Progenitor cell of endocrine pancreas (in vitro differentiated cells): Measurements from ENCODE around the gene EPS8. TPM values are rescaled to one million over a fixed set of nuclear protein-coding genes. Genes with fewer than 3 reads are reported as not detected.

Source experiments
- DNase-seq: peaks from one replicate; pipeline ENCODE4 v3.0.0; 2021; ENCODE audit warnings: low spot score; ENCODE audit not compliant: unreplicated experiment
- H3K27ac Mint-ChIP-seq: 2 replicates; pipeline ENCODE4 v1.8.0; 2021; ENCODE audit warnings: mild to moderate bottlenecking, moderate library complexity, mixed read lengths
- H3K27me3 Mint-ChIP-seq: 2 replicates; pipeline ENCODE4 v1.8.0; 2021; ENCODE audit warnings: mixed read lengths
- H3K36me3 Mint-ChIP-seq: 2 replicates; pipeline ENCODE4 v1.8.0; 2022; ENCODE audit warnings: mixed read lengths; ENCODE audit not compliant: insufficient read depth
- H3K4me1 Mint-ChIP-seq: 2 replicates; pipeline ENCODE4 v1.8.0; 2021; ENCODE audit warnings: low read depth, mixed read lengths
- H3K4me3 Mint-ChIP-seq: 2 replicates; pipeline ENCODE4 v1.8.0; 2021; ENCODE audit warnings: low read depth, mild to moderate bottlenecking, moderate library complexity, mixed read lengths
- H3K9me3 Mint-ChIP-seq: 2 replicates; pipeline ENCODE4 v1.8.0; 2021; ENCODE audit warnings: low read depth, mixed read lengths
- total RNA-seq: library from RNA; stranded (reverse); gene quantifications from 2 replicates; pipeline ENCODE4 v1.2.1, GENCODE V29; 2021
- TF ChIP-seq, protein P1 (sequence below): fragments of 200-600 bp; sonication (generic); IDR thresholded peaks from one replicate; pipeline ENCODE4 v1.5.0; 2021; ENCODE audit warnings: antibody characterized with exemption, mild to moderate bottlenecking; ENCODE audit not compliant: unreplicated experiment

The EPS8 gene
- total RNA-seq, 1 donor from 2014 or later, result 23.2 TPM

- no peaks in the 10 kb centered on the region for H3K36me3 Mint-ChIP-seq
- no peak overlapping the region for H3K4me3 Mint-ChIP-seq
- peaks cover 3% of the 10 kb centered on the region for H3K4me1 Mint-ChIP-seq
- TF ChIP-seq, protein P1, sequence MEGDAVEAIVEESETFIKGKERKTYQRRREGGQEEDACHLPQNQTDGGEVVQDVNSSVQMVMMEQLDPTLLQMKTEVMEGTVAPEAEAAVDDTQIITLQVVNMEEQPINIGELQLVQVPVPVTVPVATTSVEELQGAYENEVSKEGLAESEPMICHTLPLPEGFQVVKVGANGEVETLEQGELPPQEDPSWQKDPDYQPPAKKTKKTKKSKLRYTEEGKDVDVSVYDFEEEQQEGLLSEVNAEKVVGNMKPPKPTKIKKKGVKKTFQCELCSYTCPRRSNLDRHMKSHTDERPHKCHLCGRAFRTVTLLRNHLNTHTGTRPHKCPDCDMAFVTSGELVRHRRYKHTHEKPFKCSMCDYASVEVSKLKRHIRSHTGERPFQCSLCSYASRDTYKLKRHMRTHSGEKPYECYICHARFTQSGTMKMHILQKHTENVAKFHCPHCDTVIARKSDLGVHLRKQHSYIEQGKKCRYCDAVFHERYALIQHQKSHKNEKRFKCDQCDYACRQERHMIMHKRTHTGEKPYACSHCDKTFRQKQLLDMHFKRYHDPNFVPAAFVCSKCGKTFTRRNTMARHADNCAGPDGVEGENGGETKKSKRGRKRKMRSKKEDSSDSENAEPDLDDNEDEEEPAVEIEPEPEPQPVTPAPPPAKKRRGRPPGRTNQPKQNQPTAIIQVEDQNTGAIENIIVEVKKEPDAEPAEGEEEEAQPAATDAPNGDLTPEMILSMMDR, result no peak
- no peak for DNase-seq
- H3K27me3 Mint-ChIP-seq, result no peaks in the 10 kb centered on the region
- H3K9me3 Mint-ChIP-seq, result no peaks in the 10 kb centered on the region
- H3K27ac Mint-ChIP-seq, result no peak overlapping the region
Measured at GRCh38 chr12:15684896-15685658, 104.1 kb downstream of the EPS8 start.

- Mint-ChIP-seq H3K9me3 (no peaks in the 10 kb centered on the region), H3K4me1 (no peaks in the 10 kb centered on the region), H3K36me3 (no peaks in the 10 kb centered on the region), H3K4me3 (no peak overlapping the region), H3K27me3 (no peaks in the 10 kb centered on the region), H3K27ac (no peak overlapping the region)
- TF ChIP-seq, protein P1, result no peak
- no peak for DNase-seq
Measured at GRCh38 chr12:15682826-15683225, 106.4 kb downstream of the EPS8 start.

- no peaks in the 10 kb centered on the region for H3K9me3 Mint-ChIP-seq
- no peaks in the 10 kb centered on the region for H3K4me1 Mint-ChIP-seq
- DNase-seq, result no peak
- TF ChIP-seq, protein P1, result no peak
- H3K27me3 Mint-ChIP-seq, result no peaks in the 10 kb centered on the region
- no peaks in the 10 kb centered on the region for H3K36me3 Mint-ChIP-seq
- H3K27ac Mint-ChIP-seq, result no peak overlapping the region
- no peak overlapping the region for H3K4me3 Mint-ChIP-seq
Measured at GRCh38 chr12:15679151-15679550, 110.0 kb downstream of the EPS8 start.

DNA sequence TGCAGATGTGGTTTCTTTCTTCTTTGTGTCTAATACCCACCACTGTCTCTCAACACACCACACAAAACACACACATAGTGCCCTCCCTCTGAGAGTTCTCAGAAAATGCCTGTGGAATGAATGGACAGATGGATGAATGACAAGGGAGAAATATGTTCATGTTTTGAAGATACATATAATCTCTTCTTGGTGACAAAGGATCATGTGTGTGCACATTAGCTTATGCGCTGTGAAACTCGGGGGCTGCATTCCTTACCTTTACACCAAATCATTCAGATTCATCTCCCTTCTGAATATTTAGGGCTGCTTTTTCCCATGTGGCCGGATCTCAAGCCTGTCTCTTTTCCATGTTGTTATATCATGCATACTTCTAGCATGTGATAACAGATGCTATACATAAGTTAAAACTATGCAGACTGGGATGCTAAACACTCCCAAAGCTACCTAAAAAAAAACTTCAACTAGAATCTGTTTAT is 111.4 kb downstream of the EPS8 start:
- DNase-seq, result no peak
- no peak overlapping the region for H3K4me3 Mint-ChIP-seq
- H3K9me3 Mint-ChIP-seq, result no peaks in the 10 kb centered on the region
- TF ChIP-seq, protein P1, result no peak
- no peaks in the 10 kb centered on the region for H3K27me3 Mint-ChIP-seq
- H3K36me3 Mint-ChIP-seq, result no peaks in the 10 kb centered on the region
- no peaks in the 10 kb centered on the region for H3K4me1 Mint-ChIP-seq
- no peak overlapping the region for H3K27ac Mint-ChIP-seq

DNA sequence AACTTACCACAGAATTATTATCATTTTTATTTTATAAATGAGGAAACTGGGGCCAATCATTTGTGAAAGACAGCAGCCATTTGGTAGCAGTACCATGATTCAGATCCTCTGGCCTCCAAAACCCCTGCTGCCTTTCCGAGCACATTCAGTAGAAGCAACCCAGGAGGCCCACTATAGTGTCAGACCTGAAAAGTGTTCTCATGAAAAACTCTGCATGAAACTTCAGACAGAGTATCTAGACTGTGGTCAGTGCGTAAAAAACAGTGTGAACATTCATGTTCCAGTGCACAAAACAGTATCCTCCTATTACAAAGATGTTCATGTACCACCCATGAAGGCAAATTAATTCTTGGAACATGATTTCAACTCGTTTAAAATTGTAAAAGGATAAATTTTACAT is 112.0 kb downstream of the EPS8 start:
- H3K9me3 Mint-ChIP-seq, result no peaks in the 10 kb centered on the region
- H3K27me3 Mint-ChIP-seq, result no peaks in the 10 kb centered on the region
- no peaks in the 10 kb centered on the region for H3K36me3 Mint-ChIP-seq
- TF ChIP-seq, protein P1, result no peak
- H3K4me1 Mint-ChIP-seq, result no peaks in the 10 kb centered on the region
- no peak overlapping the region for H3K27ac Mint-ChIP-seq
- no peak for DNase-seq
- H3K4me3 Mint-ChIP-seq, result no peak overlapping the region
